AG20443 (cell line): ENCODE results near the gene RGS2.

Experiments used
- DNase-seq: peaks from one replicate; pipeline ENCODE4 v3.0.0; 2012; ENCODE audit warnings: low spot score, mixed read lengths

The RGS2 gene

GRCh38 chr1:192830595-192831246 is 21.9 kb downstream of the RGS2 start:
- no peak for DNase-seq

- DNase-seq, result peak; percentile 18
These were observed 23.0 kb downstream of the RGS2 start for GRCh38 chr1:192831706-192832355.

GRCh38 chr1:192832492-192832891 is 23.7 kb downstream of the RGS2 start:
- DNase-seq, result no peak

GRCh38 chr1:192835116-192835515 is 26.3 kb downstream of the RGS2 start:
- DNase-seq, result no peak

- DNase-seq, result no peak
These were observed 30.6 kb downstream of the RGS2 start for GRCh38 chr1:192839162-192840066.

- no peak for DNase-seq
These were observed 35.5 kb downstream of the RGS2 start for GRCh38 chr1:192844360-192844759.

GRCh38 chr1:192846950-192847349 is 38.1 kb downstream of the RGS2 start:
- no peak for DNase-seq

GRCh38 chr1:192849011-192849410 is 40.2 kb downstream of the RGS2 start:
- DNase-seq, result no peak

- DNase-seq, result no peak
These were observed 40.6 kb downstream of the RGS2 start for GRCh38 chr1:192849442-192849841.

GRCh38 chr1:192852001-192852947 is 43.4 kb downstream of the RGS2 start:
- no peak for DNase-seq

- DNase-seq, result no peak
These were observed 49.6 kb downstream of the RGS2 start for GRCh38 chr1:192858456-192858855.

GRCh38 chr1:192859808-192860207 is 51.0 kb downstream of the RGS2 start:
- no peak for DNase-seq

GRCh38 chr1:192860478-192861185 is 51.8 kb downstream of the RGS2 start:
- DNase-seq, result no peak

GRCh38 chr1:192861860-192862259 is 53.0 kb downstream of the RGS2 start:
- DNase-seq, result no peak
